Testis (tissue), 3 donors: ENCODE results near the gene MAB21L4. TPM values are rescaled to one million over a fixed set of nuclear protein-coding genes. Genes with fewer than 3 reads are reported as not detected.

Experiments
- DNase-seq: peaks from one replicate; pipeline ENCODE4 v3.0.0-alpha.2; 2019
- H3K27ac ChIP-seq, 2 donors: fragments of 200-600 bp; sonication (generic); one replicate each; pipeline ENCODE4 v1.5.1; 2019
- H3K27me3 ChIP-seq: fragments of 200-600 bp; sonication (generic); one replicate; pipeline ENCODE4 v1.5.1; 2019
- H3K36me3 ChIP-seq: fragments of 200-600 bp; sonication (generic); one replicate; pipeline ENCODE4 v1.5.1; 2017; ENCODE audit warnings: low read depth; ENCODE audit errors: missing control alignments
- H3K4me1 ChIP-seq: fragments of 200-600 bp; sonication (generic); one replicate; pipeline ENCODE4 v1.5.1; 2019
- H3K4me3 ChIP-seq, 2 donors: fragments of 200-600 bp; sonication (generic); one replicate each; pipeline ENCODE4 v1.5.1; 2017 to 2019
- H3K9me3 ChIP-seq: fragments of 200-600 bp; sonication (generic); one replicate; pipeline ENCODE4 v1.5.1; 2017
- CTCF ChIP-seq, 3 experiments: fragments of 450-650 bp in 2 of 3; fragments of 200-600 bp in 1 of 3; sonication (generic) in 1 of 3; IDR thresholded peaks; one replicate each; pipeline ENCODE4 v1.5.1; 2016 to 2019; ENCODE audit warnings: antibody characterized with exemption in 3 of 3, mild to moderate bottlenecking in 2 of 3, moderate library complexity in 1 of 3
- POLR2A ChIP-seq: fragments of 450-650 bp; IDR thresholded peaks from one replicate; pipeline ENCODE4 v1.6.1; 2017; ENCODE audit warnings: antibody characterized with exemption, mild to moderate bottlenecking, moderate library complexity
- WGBS, 2 donors: methylation state at CpG; one replicate each; pipeline ENCODE4 v1.1.5; 2018; 5-methylcytosine and 5-hydroxymethylcytosine counted together
- intact Hi-C: fragments of 100-400 bp; cut with DNase I; formaldehyde crosslinking; loops from one replicate; pipeline ENCODE4 v1.15.1; 2023; ENCODE audit warnings: low total_unique reads
- polyA plus RNA-seq: library from polyadenylated mRNA; stranded (reverse); fragments of 350-450 nt; fragmentation: Illumina TruSeq; extraction: RNeasy Lipid Tissue Mini Kit (QIAGEN cat#74804); gene quantifications from one replicate; pipeline ENCODE4 v1.2.3, GENCODE V29; 2014; ENCODE audit warnings: low read depth, low replicate concordance; ENCODE audit not compliant: insufficient read depth
- total RNA-seq, 2 donors: library from RNA; depleted of rRNA; stranded (reverse); fragments of >200 nt; gene quantifications; one replicate each; pipeline ENCODE4 v1.2.3, GENCODE V29; 2016

The MAB21L4 gene
- total and polyA plus RNA-seq, 3 donors from 2014 or later: 1.1 TPM; not detected in 2

- intact Hi-C loops: no loop called here
- Histone ChIP-seq H3K27ac (no peak overlapping the region), H3K36me3 (no peaks in the 10 kb centered on the region), H3K4me3 (no peak overlapping the region), H3K27me3 (no peaks in the 10 kb centered on the region), H3K9me3 (no peaks in the 10 kb centered on the region), H3K4me1 (peaks cover 13% of the 10 kb centered on the region)
- 90 to 96% methylated on average over 11 of the region's 11 CpGs for WGBS, 2 donors
- TF ChIP-seq POLR2A (no peak), CTCF (IDR thresholded peaks at IDR 0.05) (no peak)
- DNase-seq: peak; percentile 6
Observed at GRCh38 chr2:240931319-240931949, 35.5 kb upstream of the MAB21L4 start.

DNA sequence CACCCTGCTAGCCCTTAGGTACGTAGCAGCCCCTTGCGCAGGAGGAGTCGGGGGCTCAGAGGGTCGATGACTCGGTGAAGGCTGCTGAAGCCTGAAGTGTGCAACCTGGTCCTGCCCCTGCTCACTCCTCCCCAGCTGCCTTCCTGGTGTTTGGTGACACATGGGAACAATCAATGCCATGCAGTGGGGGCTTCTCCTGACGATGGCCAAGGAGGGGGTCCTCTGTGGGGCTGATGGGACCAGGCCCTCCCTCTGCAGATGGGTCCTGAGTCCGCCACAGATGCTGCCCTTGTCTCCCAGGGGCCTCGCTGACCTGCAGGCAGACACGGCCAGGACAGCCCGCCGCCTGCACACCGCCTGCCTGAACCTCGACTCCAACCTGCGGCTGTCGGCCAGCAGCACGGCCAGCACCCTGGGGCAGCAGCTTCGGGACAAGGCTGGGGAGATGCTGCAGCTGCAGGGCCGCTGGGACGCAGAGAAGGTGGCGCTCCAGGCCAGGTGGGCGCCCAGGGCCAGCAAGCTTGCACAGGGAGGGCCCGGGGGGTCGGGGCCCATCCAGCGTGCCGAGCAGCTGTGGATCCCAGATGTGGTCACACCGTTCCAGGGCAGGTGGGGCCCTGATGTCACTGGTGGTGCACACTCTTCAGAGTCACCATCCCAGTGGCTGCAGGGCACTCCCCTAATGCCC is 34.8 kb upstream of the MAB21L4 start:
- Histone ChIP-seq H3K9me3 (no peaks in the 10 kb centered on the region), H3K27me3 (no peaks in the 10 kb centered on the region), H3K4me1 (peaks cover 13% of the 10 kb centered on the region), H3K4me3 (no peak overlapping the region), H3K36me3 (no peaks in the 10 kb centered on the region), H3K27ac (no peak overlapping the region)
- peak; percentile 4 for DNase-seq
- WGBS, 2 donors: 92 to 95% methylated on average over 7 to 21 of the region's 26 CpGs
- no peak for TF ChIP-seq POLR2A
- TF ChIP-seq CTCF (IDR thresholded peaks at IDR 0.05): no peak
- intact Hi-C loops: no loop called here

DNA sequence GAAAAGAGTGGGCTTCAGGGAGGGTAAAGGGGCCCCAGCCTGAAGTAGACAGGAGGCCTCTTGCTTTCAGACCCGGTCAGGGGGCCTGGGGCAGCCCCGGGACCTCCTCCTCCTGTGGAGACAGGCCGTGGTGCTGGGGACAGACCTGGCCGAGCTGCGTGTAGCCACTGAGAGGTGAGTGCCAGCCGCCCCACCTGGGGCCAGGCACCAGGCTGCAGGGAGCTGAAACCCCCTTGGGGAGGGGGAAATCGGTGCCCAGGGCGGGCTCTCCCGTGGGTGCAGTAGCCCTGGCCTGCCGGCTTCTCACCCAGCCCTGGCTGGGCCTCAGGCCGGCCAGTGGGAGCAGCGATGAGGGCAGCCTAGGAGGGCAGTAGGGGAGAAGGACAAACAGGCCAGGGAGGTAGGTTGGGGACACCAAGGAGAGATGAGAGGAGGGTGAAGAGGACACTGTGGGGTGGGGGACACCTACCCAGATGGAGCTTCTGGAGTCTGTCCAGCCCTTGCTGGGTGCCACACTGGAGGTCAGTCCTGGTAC is 34.2 kb upstream of the MAB21L4 start:
- H3K9me3 ChIP-seq: no peaks in the 10 kb centered on the region
- intact Hi-C loops: no loop called here
- H3K27ac ChIP-seq: no peak overlapping the region
- WGBS, 2 donors: 89 to 95% methylated on average over 9 to 12 of the region's 12 CpGs
- no peak overlapping the region for H3K4me3 ChIP-seq
- peaks cover 13% of the 10 kb centered on the region for H3K4me1 ChIP-seq
- no peaks in the 10 kb centered on the region for H3K27me3 ChIP-seq
- peak; percentile 8 for DNase-seq
- no peaks in the 10 kb centered on the region for H3K36me3 ChIP-seq
- no peak for TF ChIP-seq POLR2A
- no peak for TF ChIP-seq CTCF (IDR thresholded peaks at IDR 0.05)

- no peak overlapping the region for H3K4me3 ChIP-seq
- intact Hi-C loops: no loop called here
- H3K9me3 ChIP-seq: no peaks in the 10 kb centered on the region
- WGBS, 2 donors: 77 to 83% methylated on average over 8 to 10 of the region's 10 CpGs
- H3K36me3 ChIP-seq: no peaks in the 10 kb centered on the region
- peak; percentile 11 for DNase-seq
- TF ChIP-seq POLR2A (no peak), CTCF (IDR thresholded peaks at IDR 0.05) (no peak)
- H3K27me3 ChIP-seq: no peaks in the 10 kb centered on the region
- H3K4me1 ChIP-seq: peaks cover 10% of the 10 kb centered on the region
- no peak overlapping the region for H3K27ac ChIP-seq
Observed at GRCh38 chr2:240929364-240930095, 33.6 kb upstream of the MAB21L4 start.
